ENCODE results near the gene C7orf57.

C7orf57 gene

DNA sequence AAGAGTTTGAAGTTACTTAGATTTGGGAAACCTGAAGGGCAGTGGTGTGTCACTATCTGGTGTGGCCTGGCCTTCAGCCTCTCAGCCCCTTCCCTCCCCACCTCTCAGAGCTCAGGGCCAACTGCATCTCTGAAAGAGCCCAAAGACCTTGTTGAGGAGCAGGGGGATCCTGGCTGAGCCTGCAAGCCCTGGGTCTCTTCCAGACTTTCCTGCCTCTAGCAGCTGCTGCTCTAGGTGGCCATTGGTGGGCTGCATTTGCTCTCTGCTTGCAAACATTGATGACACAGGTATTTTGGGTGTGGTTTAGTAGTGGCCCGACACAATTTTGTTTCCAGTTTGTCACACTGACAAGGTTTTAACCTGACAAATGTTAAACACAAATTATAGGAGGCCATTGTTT lies 50.6 kb downstream of the C7orf57 start:
- DNase-seq, result no peak

DNA sequence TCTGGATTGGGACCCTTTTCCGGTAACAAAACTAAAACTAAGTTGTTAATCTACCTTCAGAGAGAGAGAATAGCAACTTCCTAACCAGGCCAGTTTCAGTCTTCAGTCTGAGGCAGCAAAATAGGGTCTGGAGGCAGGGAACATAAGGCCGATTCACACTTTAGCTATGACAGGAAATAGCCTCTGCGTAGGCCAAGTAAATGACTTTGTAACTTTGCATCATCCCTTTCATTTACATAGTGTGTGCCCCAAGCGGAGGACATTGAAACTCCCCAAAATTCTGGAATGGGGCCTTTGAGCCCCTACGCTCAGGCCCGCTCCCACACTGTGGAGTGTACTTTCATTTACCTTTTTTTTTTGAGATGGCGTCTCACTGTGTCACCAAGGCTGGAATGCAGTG lies 52.0 kb downstream of the C7orf57 start:
- DNase-seq, result no peak

DNA sequence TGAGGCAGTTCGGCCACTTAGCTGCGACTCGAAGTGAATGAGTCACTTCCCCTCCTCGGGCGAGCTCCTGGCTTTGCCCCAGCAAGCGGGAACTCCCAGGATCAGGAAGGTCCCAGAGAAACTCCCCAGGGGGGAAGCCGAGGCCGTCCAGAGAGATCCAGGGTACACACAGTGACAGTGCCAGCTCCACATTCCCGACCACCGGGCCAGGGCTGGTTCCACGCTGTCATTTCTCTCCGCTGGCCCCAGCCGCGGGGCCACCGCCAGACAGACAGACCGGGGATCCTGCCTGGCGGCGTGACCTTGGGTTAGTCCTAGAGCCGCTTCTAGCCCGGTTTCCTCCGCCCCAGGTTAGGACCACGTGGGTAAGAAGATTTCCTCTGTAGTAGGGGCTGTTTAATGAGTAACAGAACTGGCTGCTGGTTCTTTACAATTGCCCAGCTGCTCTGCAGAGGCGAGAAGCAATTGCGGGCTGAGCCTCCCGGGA lies 53.3 kb downstream of the C7orf57 start:
- peak; percentile 78 for DNase-seq

DNA sequence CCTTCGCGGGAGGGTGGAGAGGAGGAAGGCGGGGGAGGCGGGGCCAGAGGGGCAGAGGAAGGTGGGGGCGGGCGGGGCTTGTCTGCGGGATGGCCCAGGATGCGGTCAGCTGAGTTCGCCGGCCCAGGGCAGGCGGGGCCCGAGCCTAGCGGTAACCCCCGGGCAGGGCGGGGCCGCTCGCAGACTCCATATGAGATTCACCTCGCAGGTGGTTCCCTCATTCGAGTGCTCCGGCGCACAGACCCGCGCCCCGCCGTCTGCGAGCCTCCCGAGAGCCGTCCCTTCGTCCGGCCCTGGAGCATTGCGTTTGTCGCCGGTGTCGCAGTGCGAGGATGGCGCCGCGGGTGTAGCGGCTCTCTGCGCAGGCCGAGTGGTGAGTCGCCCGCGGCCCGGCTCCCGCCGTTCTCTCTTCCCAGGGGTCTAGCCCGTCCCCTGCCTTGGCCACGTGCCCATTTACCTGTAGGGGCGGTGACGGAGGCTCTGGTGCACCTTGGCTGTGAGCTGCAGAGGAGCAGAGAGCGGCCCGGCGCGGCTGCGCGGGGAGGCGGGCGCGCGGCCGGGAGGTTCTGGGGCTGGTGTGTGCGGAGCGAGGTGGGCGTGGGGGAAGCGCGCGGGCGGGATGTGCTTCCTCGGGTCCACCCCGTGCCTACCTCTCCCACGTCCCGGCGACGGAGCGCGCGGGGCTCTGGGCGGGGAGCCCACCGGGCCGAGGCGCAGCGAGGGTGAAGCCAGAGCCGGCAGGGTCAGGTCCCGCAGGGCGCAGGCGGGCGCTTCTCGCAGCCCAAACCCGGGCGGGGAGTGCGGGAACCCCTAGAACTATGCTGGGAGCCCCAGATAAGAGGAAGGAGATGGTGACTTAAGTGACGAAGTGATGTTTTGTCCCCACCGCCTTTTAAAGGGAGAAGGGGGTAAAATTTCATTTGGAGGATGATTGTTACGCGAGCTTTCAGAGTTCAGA lies 54.0 kb downstream of the C7orf57 start, which contains the start of gene UPP1:
Gene UPP1 (plus strand): TSS at position 220 of the 958 bp plus-strand sequence. CDS start 5,519 bp downstream, outside the sequence.
- DNase-seq, result peak; percentile 90

DNA sequence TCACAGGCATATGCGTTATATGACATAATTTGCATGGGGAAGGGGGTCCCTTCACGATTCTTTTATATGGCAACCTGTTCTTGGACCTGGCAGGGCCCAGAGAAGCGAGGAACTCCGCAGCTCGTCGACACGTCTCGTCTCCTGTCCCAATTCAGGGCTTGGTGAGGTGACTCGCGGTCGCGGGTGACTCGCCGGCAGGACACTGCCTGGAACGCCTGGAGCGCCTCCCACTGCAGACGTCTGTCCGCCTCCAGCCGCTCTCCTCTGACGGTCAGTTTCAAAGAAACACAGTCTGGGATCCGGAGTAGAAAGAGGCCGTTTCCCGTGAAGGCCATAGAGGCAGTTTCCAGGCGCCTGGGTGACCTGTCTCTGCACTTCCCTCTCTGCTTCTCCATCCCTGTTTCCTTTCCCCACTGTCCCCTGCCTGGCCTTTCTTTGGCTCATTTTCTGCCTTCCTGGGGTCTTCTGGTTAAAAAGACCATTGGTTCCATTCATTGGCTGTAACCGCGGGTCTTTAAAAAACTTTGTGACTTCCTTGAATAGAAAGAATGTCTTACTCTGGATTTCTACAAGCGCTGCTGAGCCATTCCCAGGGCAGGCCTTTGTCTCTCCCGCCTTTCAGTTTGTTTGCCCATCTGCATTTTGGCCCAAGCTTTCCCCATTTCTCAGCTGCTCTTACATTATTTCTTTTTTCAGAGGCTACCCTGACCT lies 54.9 kb downstream of the C7orf57 start:
- no peak for DNase-seq

DNA sequence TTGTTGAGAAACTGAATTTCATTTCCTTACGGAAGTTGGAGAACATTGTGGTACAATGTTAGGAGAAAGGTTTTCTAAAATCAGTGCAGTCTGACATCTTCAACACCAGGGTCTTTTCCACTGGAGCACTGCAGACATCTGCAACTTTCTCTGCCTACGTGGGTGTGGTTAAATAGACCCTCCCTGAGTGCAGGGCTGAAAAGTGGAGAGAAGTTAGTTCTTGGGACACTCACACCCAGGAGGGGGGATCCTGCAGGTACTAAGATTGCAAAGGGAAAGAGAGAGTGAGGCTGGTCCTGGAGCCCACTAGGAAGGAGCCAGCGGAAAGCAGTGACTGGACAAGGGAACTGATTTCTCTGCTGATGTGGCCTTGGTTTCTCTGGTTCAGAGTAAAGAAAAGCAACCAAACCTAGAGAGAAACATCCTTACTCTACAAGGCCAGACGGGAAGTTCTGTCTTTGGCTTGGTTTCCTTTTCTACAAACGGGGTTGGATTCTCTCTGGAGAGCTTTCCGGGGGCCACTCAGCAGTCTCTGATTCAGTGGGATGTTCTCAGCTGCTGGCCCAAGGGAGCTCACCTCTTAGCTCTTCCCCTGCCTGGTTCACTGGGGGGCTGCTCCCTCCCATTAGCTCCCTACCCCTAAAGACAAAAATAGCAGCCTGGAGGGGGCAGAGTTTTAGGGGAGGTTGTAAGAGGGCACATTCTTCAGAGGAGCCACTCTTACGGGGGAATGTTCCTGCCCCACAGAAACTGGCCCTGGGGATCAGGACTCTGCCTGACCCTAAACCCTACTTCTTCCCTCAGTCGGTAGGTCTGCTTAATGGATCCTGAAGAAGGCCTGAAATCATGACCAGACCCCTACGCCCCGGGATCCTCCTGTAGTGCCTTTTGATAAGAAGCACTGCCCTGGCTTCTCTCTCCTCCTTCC lies 56.4 kb downstream of the C7orf57 start:
- no peak for DNase-seq

DNA sequence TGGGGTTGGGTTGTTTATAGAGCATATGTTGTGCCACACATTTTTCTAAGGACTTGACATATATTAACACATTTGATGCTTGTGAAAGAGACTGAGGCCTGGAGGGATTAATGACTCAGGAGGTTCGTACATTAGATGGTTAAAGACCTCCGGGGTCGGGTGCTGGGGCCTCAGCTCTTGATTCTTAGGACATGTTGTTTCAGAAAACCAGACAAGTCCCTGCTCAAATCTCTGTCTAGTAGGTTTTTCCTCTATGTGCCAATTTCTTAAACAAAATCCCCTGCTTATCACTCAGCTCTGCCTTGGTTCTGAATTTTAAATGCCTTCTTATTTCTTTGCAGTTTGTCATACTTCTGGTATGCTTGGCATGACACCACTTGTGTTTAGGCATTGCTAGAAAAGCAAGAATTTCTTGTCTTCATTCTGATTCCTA lies 59.5 kb downstream of the C7orf57 start:
- DNase-seq, result no peak

DNA sequence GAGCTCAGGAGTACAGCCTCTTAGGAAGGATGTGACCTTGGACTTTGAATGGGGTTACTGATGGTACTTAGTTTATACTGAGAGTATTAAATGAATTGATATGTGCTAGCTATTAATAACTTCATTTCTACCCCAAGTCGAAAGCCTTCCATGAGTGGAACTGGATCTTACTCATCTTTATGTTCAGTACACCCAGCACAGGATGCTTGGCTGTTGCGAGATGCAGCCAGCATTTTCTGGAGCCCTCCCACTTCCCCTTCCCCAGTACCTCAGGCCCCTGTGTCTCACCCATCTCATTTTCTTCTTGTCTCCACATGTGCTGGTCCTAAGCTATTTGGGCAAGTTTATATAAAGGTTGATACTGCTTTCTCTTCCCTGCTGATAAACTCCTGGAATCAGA lies 60.9 kb downstream of the C7orf57 start:
- DNase-seq, result no peak

DNA sequence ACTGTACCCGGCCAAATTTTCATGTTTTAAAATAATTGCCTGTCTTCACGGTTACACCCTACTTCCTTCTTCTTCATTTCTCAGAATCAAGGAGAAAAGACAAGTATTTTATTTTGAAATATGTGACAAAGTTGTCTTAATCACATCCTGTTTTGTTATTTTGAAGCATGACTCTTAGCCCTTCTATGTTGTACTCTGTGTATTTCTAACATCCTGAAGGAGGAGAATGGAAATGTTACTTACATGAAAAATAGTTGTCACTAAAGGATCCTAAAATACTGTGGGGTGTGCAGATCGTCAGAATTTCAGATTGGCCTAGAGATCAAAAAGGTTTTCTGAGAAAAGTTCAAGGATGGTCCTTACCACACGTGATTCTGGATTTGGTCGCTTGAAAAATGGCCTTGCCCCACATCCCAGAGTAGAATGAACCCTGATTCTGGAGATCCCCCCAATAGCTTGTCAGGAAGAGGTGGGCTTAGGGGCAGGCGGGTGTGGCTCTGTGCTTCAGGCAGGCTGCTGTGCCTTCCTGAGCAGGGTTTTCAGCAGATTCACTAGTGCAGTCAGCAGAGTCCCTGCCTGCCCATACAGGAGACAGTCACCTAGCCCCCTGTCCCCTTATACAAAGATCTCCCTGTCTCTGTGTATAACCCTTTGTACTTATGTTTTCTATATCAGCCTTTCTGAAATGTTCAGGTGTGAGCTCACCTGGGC lies 62.3 kb downstream of the C7orf57 start:
- no peak for DNase-seq

DNA sequence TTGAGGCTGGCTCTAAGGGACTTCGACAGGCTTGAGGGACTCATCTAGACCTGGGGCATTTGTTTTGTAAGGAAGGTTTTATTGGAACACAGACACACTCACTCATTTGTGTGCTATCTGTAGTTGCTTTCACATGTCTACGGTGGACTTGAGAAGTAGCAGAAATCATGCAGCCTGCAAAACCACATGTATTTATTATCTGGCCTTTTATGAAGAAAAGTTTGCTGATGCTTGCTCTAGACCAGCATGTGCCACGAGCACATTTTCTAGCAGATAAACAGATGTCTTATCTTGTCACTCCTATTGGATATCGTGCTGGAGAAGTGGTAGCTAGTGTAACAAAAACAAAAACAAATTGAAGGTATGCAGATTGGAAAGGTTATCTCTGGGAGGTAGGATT lies 63.5 kb downstream of the C7orf57 start:
- no peak for DNase-seq

DNA sequence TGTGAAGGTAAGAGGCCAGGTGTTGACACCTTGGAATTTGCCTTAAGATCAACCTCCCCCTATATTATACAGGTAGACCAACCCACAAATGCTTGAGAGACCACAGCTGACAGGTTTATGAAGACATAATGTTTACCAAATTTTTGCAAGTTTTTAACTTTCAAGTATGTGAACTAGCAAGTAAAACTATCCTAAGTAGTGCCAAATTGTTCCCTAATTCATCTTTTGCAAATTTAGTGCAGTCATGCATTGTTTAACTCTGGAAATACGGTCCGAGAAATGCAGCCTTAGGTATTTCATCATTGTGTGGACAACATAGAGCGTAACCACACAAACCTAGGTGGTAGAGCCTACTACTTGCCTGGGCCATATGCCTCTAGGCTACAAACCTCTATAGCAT lies 64.4 kb downstream of the C7orf57 start:
- DNase-seq, result no peak

DNA sequence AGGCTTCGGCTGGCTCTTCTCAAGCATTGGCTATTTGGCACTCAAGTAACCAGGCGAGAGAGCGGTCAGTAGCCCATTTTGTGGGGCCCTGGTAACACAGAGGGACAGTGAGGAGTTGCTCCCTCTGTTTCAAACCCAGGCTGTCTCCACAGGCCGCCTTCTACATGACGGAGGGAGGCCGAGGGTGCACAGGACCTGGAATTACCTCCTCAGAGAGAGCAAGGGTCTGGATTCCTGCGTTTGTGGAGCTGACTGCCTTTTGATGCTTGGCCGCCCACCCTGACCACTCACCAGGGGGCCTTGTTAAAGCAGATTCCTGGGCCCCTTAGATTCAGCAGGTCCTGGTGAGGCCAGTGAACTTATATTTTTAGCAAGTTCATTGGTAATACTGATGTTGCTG lies 66.0 kb downstream of the C7orf57 start:
- no peak for DNase-seq

DNA sequence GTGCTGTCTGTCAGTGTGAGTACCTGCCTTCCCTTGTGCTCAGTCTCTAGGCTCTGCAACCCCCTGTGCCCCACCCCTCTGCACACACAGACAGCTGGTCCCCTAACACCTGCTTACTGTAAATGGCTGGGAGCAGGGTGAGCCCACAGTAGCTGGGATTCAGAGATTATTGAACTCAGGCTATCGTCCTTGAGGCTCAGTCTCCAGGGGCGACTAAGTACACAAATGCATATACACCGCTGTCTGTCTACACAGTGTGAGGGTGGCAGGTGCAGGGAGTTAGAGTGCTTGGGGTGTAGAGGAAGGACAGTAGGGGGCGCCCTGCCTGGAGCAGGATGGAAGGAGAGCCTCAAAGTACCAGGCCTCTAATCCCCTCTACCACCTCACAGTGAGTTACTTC lies 66.6 kb downstream of the C7orf57 start:
- DNase-seq, result no peak

DNA sequence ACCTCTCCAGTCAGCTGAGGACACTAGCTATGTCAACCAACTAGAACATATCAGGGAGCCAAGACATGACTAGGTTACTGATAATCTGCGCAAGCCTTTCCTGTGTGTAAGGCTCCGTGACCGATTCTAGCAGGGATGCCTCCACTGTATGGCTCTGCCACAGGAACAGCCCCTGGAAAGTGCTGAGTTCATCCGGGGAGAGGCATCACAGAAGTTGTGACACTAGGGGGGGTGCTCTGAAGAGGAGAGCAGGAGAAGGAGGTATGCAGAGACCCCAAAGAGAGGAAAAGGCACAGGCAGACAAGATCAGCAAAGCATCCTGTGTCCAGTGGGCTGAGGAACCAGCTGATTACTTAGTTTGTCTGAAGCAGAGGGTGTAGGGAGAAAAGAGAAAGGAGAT lies 67.2 kb downstream of the C7orf57 start:
- DNase-seq, result no peak

DNA sequence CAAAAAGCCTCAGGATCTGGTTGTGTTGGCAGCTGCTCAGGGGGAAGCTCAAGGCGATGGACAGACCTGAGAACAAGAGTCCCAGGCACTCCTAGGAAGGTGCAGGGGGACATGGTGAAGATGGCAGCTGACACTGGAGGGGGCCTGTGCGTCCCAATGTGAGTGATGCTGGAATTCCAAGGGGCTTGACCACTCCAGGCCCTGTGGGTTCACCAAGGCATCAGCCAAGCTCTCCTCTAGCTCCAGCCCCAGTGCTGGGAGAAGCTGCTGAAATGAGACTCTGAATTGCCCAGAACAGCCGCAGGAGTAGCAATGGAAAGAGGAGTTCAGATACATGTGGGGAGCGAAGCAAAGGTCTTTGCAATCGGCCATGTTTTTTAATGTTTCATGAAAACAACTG lies 69.7 kb downstream of the C7orf57 start:
- DNase-seq, result no peak

DNA sequence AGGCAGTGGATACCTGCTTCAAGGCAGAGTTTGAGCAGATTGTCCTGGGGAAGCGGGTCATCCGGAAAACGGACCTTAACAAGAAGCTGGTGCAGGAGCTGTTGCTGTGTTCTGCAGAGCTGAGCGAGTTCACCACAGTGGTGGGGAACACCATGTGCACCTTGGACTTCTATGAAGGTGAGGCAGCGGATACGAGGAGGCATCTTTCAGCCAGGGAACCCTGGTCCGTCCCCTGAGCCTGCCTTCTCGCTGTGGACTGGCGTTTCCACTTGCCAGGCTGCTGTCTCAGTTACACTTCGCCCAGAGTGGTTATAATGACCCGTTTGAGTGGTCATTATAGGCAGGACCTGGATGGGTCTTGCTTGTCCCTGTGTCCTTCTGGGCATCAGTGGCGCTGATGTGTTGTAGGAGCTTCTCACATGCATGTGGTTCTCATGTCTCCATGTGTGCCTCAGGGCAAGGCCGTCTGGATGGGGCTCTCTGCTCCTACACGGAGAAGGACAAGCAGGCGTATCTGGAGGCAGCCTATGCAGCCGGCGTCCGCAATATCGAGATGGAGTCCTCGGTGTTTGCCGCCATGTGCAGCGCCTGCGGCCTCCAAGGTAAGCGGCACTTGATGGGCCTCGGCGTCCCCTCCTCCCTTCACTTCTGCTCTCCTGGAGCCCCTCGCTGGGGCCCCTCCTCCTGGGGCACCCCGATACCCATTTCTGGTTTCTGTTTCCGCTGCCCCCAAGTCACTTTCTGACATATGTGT lies 71.7 kb downstream of the C7orf57 start:
- DNase-seq, result no peak

DNA sequence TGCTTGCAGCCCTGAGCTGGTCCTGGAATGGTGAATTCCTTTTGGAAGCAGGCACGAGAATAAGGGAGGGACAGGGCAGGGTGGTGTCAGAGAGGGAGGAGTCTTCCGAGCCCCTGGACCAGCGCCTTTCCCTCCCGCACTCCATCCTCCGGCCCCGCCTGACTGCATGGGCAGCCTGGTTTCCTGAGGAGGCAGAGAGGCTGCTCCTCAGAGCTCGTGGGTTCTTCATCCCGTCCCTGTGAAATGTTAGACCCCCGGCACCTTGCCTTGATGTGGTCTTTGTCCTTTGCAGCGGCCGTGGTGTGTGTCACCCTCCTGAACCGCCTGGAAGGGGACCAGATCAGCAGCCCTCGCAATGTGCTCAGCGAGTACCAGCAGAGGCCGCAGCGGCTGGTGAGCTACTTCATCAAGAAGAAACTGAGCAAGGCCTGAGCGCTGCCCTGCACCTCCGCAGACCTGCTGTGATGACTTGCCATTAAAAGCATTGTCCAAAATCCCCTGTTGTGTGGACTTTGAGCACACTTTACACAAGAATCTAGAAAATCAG lies 72.7 kb downstream of the C7orf57 start:
- DNase-seq, result no peak

DNA sequence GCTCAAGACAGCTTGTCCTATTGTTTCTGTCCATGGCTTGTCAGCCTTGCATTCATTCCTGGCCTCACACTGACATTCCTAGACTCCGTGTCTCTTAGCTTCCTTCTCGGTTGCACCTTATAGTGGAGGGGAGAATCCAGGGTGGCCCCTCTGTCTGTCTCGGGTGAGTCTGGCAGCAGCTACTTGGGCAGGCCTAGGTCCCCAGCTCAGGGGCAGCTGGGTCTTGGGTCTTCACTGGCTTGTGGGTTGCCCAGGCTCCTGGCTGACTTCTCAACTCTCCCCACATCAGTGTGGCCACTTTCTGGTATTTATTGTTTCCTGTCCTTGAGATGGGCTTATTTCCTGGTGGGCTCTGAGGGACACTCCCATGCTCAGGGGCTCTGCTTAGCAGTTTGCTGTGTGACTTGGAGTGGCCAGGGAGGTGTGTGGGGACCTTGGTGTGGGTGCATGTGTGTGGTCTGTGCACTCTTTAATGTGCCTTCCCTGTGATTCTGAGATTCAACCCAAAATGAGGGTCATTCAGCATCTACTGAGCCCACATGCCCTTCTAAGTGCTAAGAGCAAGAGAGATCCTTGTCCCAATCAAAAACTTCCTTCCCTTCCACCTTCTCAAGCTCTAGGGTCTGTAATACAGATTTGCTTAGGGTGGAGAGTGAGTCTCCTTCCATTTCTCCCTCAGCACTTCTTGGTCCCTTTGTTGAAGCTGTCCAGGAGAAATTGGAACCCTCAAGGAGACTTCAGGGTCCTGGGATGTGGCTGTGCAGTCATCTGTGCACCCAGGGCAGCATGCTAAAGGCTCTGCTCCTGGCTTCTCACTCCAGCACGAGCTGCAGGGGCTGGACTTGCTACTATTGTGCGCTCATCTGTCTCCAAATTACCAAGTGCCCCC lies 73.9 kb downstream of the C7orf57 start:
- DNase-seq, result no peak

DNA sequence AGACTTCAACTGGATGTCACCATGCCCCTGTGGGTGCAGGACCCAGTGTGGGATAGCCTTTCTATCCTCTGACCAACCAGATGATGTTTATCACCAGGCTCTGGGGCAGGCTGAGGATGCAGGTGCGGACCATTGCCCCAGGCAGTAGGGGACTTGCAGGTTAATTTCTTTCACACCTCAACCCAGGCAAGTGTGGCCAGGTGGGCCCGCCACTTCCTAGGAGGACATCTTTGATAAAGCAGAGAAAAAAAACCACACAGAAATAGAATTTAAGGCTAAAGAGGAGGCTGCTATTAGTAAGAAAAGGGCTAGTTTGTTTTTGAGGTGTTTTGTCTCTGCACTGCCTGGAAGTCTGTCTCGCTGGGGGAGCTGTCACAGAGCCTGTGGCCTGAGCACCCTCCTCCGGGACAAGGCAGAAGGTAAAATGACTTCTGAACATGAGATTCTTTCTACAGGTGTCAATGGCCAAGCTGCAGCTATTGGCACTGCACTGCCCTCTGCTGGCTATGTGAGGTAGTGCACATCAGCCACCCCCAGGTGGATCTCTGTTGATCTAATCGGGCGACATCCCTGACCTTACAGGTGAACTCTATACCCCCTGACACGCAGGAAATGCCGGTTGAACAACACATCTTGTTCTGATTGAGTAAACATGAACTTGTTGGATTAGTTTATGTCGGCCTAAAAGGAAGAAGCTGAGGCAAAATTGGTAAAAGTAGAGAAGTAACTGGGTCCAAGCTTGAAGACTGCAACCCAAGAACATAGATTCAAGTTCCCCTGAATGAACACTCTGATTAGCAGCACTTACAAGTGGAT lies 74.7 kb downstream of the C7orf57 start:
- no peak for DNase-seq
